Measurements from ENCODE around the gene MCM3.

MCM3 gene

GRCh38 chr6:52284460-52285176 is at the start of gene MCM3:
MCM3 (minus strand) TSS chr6:52284742; CDS start chr6:52284674, 68 bp downstream.
- H3K4me1 ChIP-seq (ENCODE audit: control insufficient read depth, insufficient read depth, low read length, unreplicated experiment): peaks cover 26% of the 10 kb centered on the region
- H3K79me2 ChIP-seq (ENCODE audit: control insufficient read depth, insufficient read depth, low read length, unreplicated experiment): peaks cover 30% of the 10 kb centered on the region
- H3K27me3 ChIP-seq (ENCODE audit: insufficient read depth, low read length): no peaks in the 10 kb centered on the region
- H3K36me3 ChIP-seq (ENCODE audit: insufficient read depth, low read length): peaks cover 21% of the 10 kb centered on the region
- H3K27ac ChIP-seq (ENCODE audit: low read depth, low read length): peak within 1 kb of the TSS; percentile 58
- peak within 1 kb of the TSS; percentile 89 for H3K4me3 ChIP-seq (ENCODE audit: low read depth, low read length)
- H2AFZ ChIP-seq (ENCODE audit: low read length, unreplicated experiment): peak within 1 kb of the TSS; percentile 85

GRCh38 chr6:52333840-52334200 is 49.3 kb upstream of the MCM3 start:
- Histone ChIP-seq H2AFZ (ENCODE audit: low read length, unreplicated experiment) (no peak overlapping the region), H3K27me3 (ENCODE audit: insufficient read depth, low read length) (no peaks in the 10 kb centered on the region), H3K4me3 (ENCODE audit: low read depth, low read length) (no peak overlapping the region), H3K79me2 (ENCODE audit: control insufficient read depth, insufficient read depth, low read length, unreplicated experiment) (no peaks in the 10 kb centered on the region), H3K27ac (ENCODE audit: low read depth, low read length) (no peak overlapping the region), H3K36me3 (ENCODE audit: insufficient read depth, low read length) (no peaks in the 10 kb centered on the region), H3K4me1 (ENCODE audit: control insufficient read depth, insufficient read depth, low read length, unreplicated experiment) (peaks cover 3% of the 10 kb centered on the region)

- H2AFZ ChIP-seq (ENCODE audit: low read length, unreplicated experiment): no peak overlapping the region
- no peaks in the 10 kb centered on the region for H3K27me3 ChIP-seq (ENCODE audit: insufficient read depth, low read length)
- no peaks in the 10 kb centered on the region for H3K79me2 ChIP-seq (ENCODE audit: control insufficient read depth, insufficient read depth, low read length, unreplicated experiment)
- no peak overlapping the region for H3K4me3 ChIP-seq (ENCODE audit: low read depth, low read length)
- no peaks in the 10 kb centered on the region for H3K36me3 ChIP-seq (ENCODE audit: insufficient read depth, low read length)
- no peaks in the 10 kb centered on the region for H3K4me1 ChIP-seq (ENCODE audit: control insufficient read depth, insufficient read depth, low read length, unreplicated experiment)
- no peak overlapping the region for H3K27ac ChIP-seq (ENCODE audit: low read depth, low read length)
Measured at GRCh38 chr6:52331793-52332457, 47.4 kb upstream of the MCM3 start.

GRCh38 chr6:52330470-52330869 is 45.9 kb upstream of the MCM3 start:
- H3K4me3 ChIP-seq (ENCODE audit: low read depth, low read length): no peak overlapping the region
- H2AFZ ChIP-seq (ENCODE audit: low read length, unreplicated experiment): no peak overlapping the region
- no peaks in the 10 kb centered on the region for H3K36me3 ChIP-seq (ENCODE audit: insufficient read depth, low read length)
- no peaks in the 10 kb centered on the region for H3K27me3 ChIP-seq (ENCODE audit: insufficient read depth, low read length)
- no peaks in the 10 kb centered on the region for H3K79me2 ChIP-seq (ENCODE audit: control insufficient read depth, insufficient read depth, low read length, unreplicated experiment)
- no peaks in the 10 kb centered on the region for H3K4me1 ChIP-seq (ENCODE audit: control insufficient read depth, insufficient read depth, low read length, unreplicated experiment)
- H3K27ac ChIP-seq (ENCODE audit: low read depth, low read length): no peak overlapping the region

- Histone ChIP-seq H3K27ac (ENCODE audit: low read depth, low read length) (no peak overlapping the region), H3K79me2 (ENCODE audit: control insufficient read depth, insufficient read depth, low read length, unreplicated experiment) (no peaks in the 10 kb centered on the region), H3K27me3 (ENCODE audit: insufficient read depth, low read length) (no peaks in the 10 kb centered on the region), H3K4me1 (ENCODE audit: control insufficient read depth, insufficient read depth, low read length, unreplicated experiment) (no peaks in the 10 kb centered on the region), H3K4me3 (ENCODE audit: low read depth, low read length) (no peak overlapping the region), H3K36me3 (ENCODE audit: insufficient read depth, low read length) (no peaks in the 10 kb centered on the region), H2AFZ (ENCODE audit: low read length, unreplicated experiment) (no peak overlapping the region)
Measured at GRCh38 chr6:52328729-52329128, 44.2 kb upstream of the MCM3 start.

GRCh38 chr6:52328303-52328662 is 43.7 kb upstream of the MCM3 start:
- H3K4me1 ChIP-seq (ENCODE audit: control insufficient read depth, insufficient read depth, low read length, unreplicated experiment): no peaks in the 10 kb centered on the region
- H2AFZ ChIP-seq (ENCODE audit: low read length, unreplicated experiment): no peak overlapping the region
- no peak overlapping the region for H3K27ac ChIP-seq (ENCODE audit: low read depth, low read length)
- no peaks in the 10 kb centered on the region for H3K36me3 ChIP-seq (ENCODE audit: insufficient read depth, low read length)
- H3K79me2 ChIP-seq (ENCODE audit: control insufficient read depth, insufficient read depth, low read length, unreplicated experiment): no peaks in the 10 kb centered on the region
- H3K27me3 ChIP-seq (ENCODE audit: insufficient read depth, low read length): no peaks in the 10 kb centered on the region
- H3K4me3 ChIP-seq (ENCODE audit: low read depth, low read length): no peak overlapping the region

GRCh38 chr6:52326540-52327364 is 42.2 kb upstream of the MCM3 start:
- no peaks in the 10 kb centered on the region for H3K36me3 ChIP-seq (ENCODE audit: insufficient read depth, low read length)
- no peaks in the 10 kb centered on the region for H3K27me3 ChIP-seq (ENCODE audit: insufficient read depth, low read length)
- H2AFZ ChIP-seq (ENCODE audit: low read length, unreplicated experiment): no peak overlapping the region
- H3K79me2 ChIP-seq (ENCODE audit: control insufficient read depth, insufficient read depth, low read length, unreplicated experiment): no peaks in the 10 kb centered on the region
- H3K27ac ChIP-seq (ENCODE audit: low read depth, low read length): no peak overlapping the region
- no peak overlapping the region for H3K4me3 ChIP-seq (ENCODE audit: low read depth, low read length)
- no peaks in the 10 kb centered on the region for H3K4me1 ChIP-seq (ENCODE audit: control insufficient read depth, insufficient read depth, low read length, unreplicated experiment)

- Histone ChIP-seq H3K27me3 (ENCODE audit: insufficient read depth, low read length) (no peaks in the 10 kb centered on the region), H2AFZ (ENCODE audit: low read length, unreplicated experiment) (no peak overlapping the region), H3K79me2 (ENCODE audit: control insufficient read depth, insufficient read depth, low read length, unreplicated experiment) (no peaks in the 10 kb centered on the region), H3K36me3 (ENCODE audit: insufficient read depth, low read length) (no peaks in the 10 kb centered on the region), H3K27ac (ENCODE audit: low read depth, low read length) (no peak overlapping the region), H3K4me1 (ENCODE audit: control insufficient read depth, insufficient read depth, low read length, unreplicated experiment) (no peaks in the 10 kb centered on the region), H3K4me3 (ENCODE audit: low read depth, low read length) (no peak overlapping the region)
Measured at GRCh38 chr6:52325695-52326471, 41.3 kb upstream of the MCM3 start.

GRCh38 chr6:52324189-52324588 is 39.6 kb upstream of the MCM3 start:
- no peak overlapping the region for H3K27ac ChIP-seq (ENCODE audit: low read depth, low read length)
- no peak overlapping the region for H2AFZ ChIP-seq (ENCODE audit: low read length, unreplicated experiment)
- H3K36me3 ChIP-seq (ENCODE audit: insufficient read depth, low read length): no peaks in the 10 kb centered on the region
- no peaks in the 10 kb centered on the region for H3K27me3 ChIP-seq (ENCODE audit: insufficient read depth, low read length)
- no peak overlapping the region for H3K4me3 ChIP-seq (ENCODE audit: low read depth, low read length)
- H3K4me1 ChIP-seq (ENCODE audit: control insufficient read depth, insufficient read depth, low read length, unreplicated experiment): peaks cover 3% of the 10 kb centered on the region
- no peaks in the 10 kb centered on the region for H3K79me2 ChIP-seq (ENCODE audit: control insufficient read depth, insufficient read depth, low read length, unreplicated experiment)

GRCh38 chr6:52317841-52318581 is 33.5 kb upstream of the MCM3 start:
- no peak overlapping the region for H3K27ac ChIP-seq (ENCODE audit: low read depth, low read length)
- H3K36me3 ChIP-seq (ENCODE audit: insufficient read depth, low read length): no peaks in the 10 kb centered on the region
- H2AFZ ChIP-seq (ENCODE audit: low read length, unreplicated experiment): no peak overlapping the region
- no peak overlapping the region for H3K4me3 ChIP-seq (ENCODE audit: low read depth, low read length)
- no peaks in the 10 kb centered on the region for H3K27me3 ChIP-seq (ENCODE audit: insufficient read depth, low read length)
- peaks cover 16% of the 10 kb centered on the region for H3K4me1 ChIP-seq (ENCODE audit: control insufficient read depth, insufficient read depth, low read length, unreplicated experiment)
- H3K79me2 ChIP-seq (ENCODE audit: control insufficient read depth, insufficient read depth, low read length, unreplicated experiment): no peaks in the 10 kb centered on the region
